K562 (cell line): Measurements from ENCODE around the gene PRSS8.

ENCODE experiments used
- EZH2 ChIP-seq: IDR thresholded peaks from 2 replicates; pipeline ENCODE4 v1.6.1; 2012; ENCODE audit warnings: low read depth, mild to moderate bottlenecking, inconsistent platforms, low read length, borderline replicate concordance
- TF ChIP-seq, protein P1 (sequence below), 2 experiments: fragments of 200-800 bp in 1 of 2; sonication (Bioruptor generic) in 1 of 2; sonication (generic) in 1 of 2; formaldehyde crosslinking in 1 of 2; IDR thresholded peaks in 1 of 2; conservative IDR thresholded peaks in 1 of 2; 2 replicates each; pipeline versions ENCODE4 v1.5.0 to v1.6.1; 2016 to 2020; ENCODE audit warnings: missing compliant biosample characterization in 1 of 2, missing genetic modification characterization in 1 of 2, missing genetic modification reagents in 1 of 2

- no peak for TF ChIP-seq EZH2
- TF ChIP-seq, protein P1, sequence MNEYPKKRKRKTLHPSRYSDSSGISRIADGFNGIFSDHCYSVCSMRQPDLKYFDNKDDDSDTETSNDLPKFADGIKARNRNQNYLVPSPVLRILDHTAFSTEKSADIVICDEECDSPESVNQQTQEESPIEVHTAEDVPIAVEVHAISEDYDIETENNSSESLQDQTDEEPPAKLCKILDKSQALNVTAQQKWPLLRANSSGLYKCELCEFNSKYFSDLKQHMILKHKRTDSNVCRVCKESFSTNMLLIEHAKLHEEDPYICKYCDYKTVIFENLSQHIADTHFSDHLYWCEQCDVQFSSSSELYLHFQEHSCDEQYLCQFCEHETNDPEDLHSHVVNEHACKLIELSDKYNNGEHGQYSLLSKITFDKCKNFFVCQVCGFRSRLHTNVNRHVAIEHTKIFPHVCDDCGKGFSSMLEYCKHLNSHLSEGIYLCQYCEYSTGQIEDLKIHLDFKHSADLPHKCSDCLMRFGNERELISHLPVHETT (CRISPR knock-in tag; conservative IDR thresholded peaks at IDR 0.05 in 1 of 2, IDR thresholded peaks at IDR 0.05 in 1 of 2): no peak
Observed at GRCh38 chr16:31109622-31110021, 25.9 kb downstream of the PRSS8 start.
